HepG2 (cell line): ENCODE data around the gene RPSA. TPM values are rescaled to one million over a fixed set of nuclear protein-coding genes. Genes with fewer than 3 reads are reported as not detected.
A peak's percentile ranks its signal among the peaks of the same experiment; 100 is the strongest.

Source experiments
- ATAC-seq: fragments of 200-7000 bp; cut with Tn5 transposase; 3 replicates; pipeline ENCODE4 v1.9.1; 2020; ENCODE audit warnings: mild to moderate bottlenecking, moderate library complexity
- BruUV-seq: library from RNA; stranded (reverse); fragments of 400-500 nt; replicated peaks from 2 replicates; lab custom pipeline; 2021; lab: Mats Ljungman, UMichigan
- CTCF ChIA-PET: fragments of 300-600 bp; formaldehyde crosslinking; extraction: SDS; loops from one replicate; lab custom pipeline; 2021; ENCODE audit warnings: low total read pairs, inconsistent platforms, low intra/inter-chr PET ratio; lab: Yijun Ruan, JAX
- POLR2A ChIA-PET: fragments of 350-600 bp; sonication (Branson Sonifier 250); formaldehyde crosslinking; loops from one replicate; lab custom pipeline; 2020; ENCODE audit warnings: antibody characterized with exemption, inconsistent platforms; lab: Yijun Ruan, JAX
- DNase-seq: peaks from one replicate; pipeline ENCODE4 v3.0.0-alpha.2; 2015; ENCODE audit warnings: low spot score
- FAIRE-seq: peaks from 3 replicates; lab custom pipeline; 2011; peaks lifted over from hg19 to GRCh38; lab: Jason Lieb, UNC
- H2AFZ ChIP-seq: one replicate; pipeline ENCODE4 v1.6.1; 2011; ENCODE audit warnings: low read length, inconsistent platforms
- H3K27ac ChIP-seq: fragments of 300-600 bp; 3 replicates; pipeline ENCODE4 v1.8.0; 2011; ENCODE audit warnings: mixed run types, mild to moderate bottlenecking, mixed read lengths, low read length, inconsistent platforms; ENCODE audit not compliant: insufficient read depth; ENCODE audit errors: extremely low read length
- H3K27me3 ChIP-seq, 2 experiments: fragments of 200-600 bp in 1 of 2; 2 replicates in 1 of 2; 3 replicates in 1 of 2; pipeline versions ENCODE4 v1.6.0 to v1.8.0; 2011; ENCODE audit warnings: low read length in 2 of 2, mild to moderate bottlenecking in 2 of 2, moderate library complexity in 2 of 2, inconsistent platforms in 1 of 2; ENCODE audit not compliant: insufficient read depth in 2 of 2, control insufficient read depth in 1 of 2
- H3K36me3 ChIP-seq, 2 experiments: fragments of 200-600 bp in 1 of 2; replicated peaks in 1 of 2; 2 replicates in 1 of 2; 3 replicates in 1 of 2; pipeline versions ENCODE4 v1.5.1 to v1.8.0; 2011; ENCODE audit warnings: low read length in 2 of 2, inconsistent platforms in 1 of 2; ENCODE audit not compliant: insufficient read depth in 2 of 2, control insufficient read depth in 1 of 2
- H3K4me1 ChIP-seq: 2 replicates; pipeline ENCODE4 v1.5.1; 2012; ENCODE audit warnings: low read length, inconsistent platforms; ENCODE audit not compliant: insufficient read depth
- H3K4me2 ChIP-seq: 2 replicates; pipeline ENCODE4 v1.6.0; 2011; ENCODE audit warnings: low read depth, low read length, inconsistent platforms
- H3K4me3 ChIP-seq, 3 experiments: fragments of 200-600 bp in 1 of 3; sonication (generic), shearing (Covaris generic) in 1 of 3; replicated peaks in 1 of 3; 2 replicates each; pipeline ENCODE4 v1.5.1; 2011 to 2016; ENCODE audit warnings: low read length in 3 of 3, inconsistent platforms in 2 of 3, low read depth in 2 of 3, mild to moderate bottlenecking in 2 of 3, control low read depth in 1 of 3, mixed read lengths in 1 of 3; ENCODE audit not compliant: insufficient read depth in 1 of 3
- H3K79me2 ChIP-seq: one replicate; pipeline ENCODE4 v1.6.1; 2011; ENCODE audit warnings: low read length, inconsistent platforms; ENCODE audit not compliant: insufficient read depth
- H3K9ac ChIP-seq: 2 replicates; pipeline ENCODE4 v1.6.0; 2011; ENCODE audit warnings: mild to moderate bottlenecking, low read depth, low read length, inconsistent platforms; ENCODE audit not compliant: insufficient read depth
- H3K9me3 ChIP-seq: 2 replicates; pipeline ENCODE4 v1.5.1; 2012; ENCODE audit warnings: mild to moderate bottlenecking, low read length
- H4K20me1 ChIP-seq: 2 replicates; pipeline ENCODE4 v1.6.0; 2011; ENCODE audit warnings: inconsistent platforms, mild to moderate bottlenecking, low read length, moderate library complexity; ENCODE audit not compliant: insufficient read depth
- CCDC6 ChIP-seq: sonication (generic); formaldehyde crosslinking; IDR thresholded peaks from 2 replicates; pipeline ENCODE4 v1.8.1; 2022; ENCODE audit warnings: mild to moderate bottlenecking, missing genetic modification reagents, moderate library complexity
- SKIL ChIP-seq: sonication (generic); formaldehyde crosslinking; IDR thresholded peaks from 2 replicates; pipeline ENCODE4 v1.8.0; 2022; ENCODE audit warnings: missing genetic modification reagents, mild to moderate bottlenecking, moderate library complexity, borderline replicate concordance
- SMARCE1 ChIP-seq: fragments of 450-650 bp; IDR thresholded peaks from 2 replicates; pipeline ENCODE4 v1.6.1; 2017; ENCODE audit warnings: borderline replicate concordance
- SNAPC5 ChIP-seq: sonication (generic); formaldehyde crosslinking; IDR thresholded peaks from 2 replicates; pipeline ENCODE4 v1.8.1; 2023; ENCODE audit warnings: mild to moderate bottlenecking, missing genetic modification reagents, borderline replicate concordance
- TRIM22 ChIP-seq: fragments of 450-650 bp; IDR thresholded peaks from 2 replicates; pipeline ENCODE4 v1.6.1; 2017
- ZNF460 ChIP-seq: sonication (generic); formaldehyde crosslinking; IDR thresholded peaks from 2 replicates; pipeline ENCODE4 v1.5.1; 2020; ENCODE audit warnings: missing genetic modification reagents, mild to moderate bottlenecking, borderline replicate concordance
- ZNF569 ChIP-seq: sonication (generic); formaldehyde crosslinking; IDR thresholded peaks from 2 replicates; pipeline ENCODE4 v1.5.0; 2020; ENCODE audit warnings: mild to moderate bottlenecking, missing genetic modification reagents, moderate library complexity, borderline replicate concordance
- WGBS: methylation state at CpG from one replicate; pipeline ENCODE4 v1.1.6; 2017; ENCODE audit warnings: low lambda C conversion rate; 5-methylcytosine and 5-hydroxymethylcytosine counted together
- in situ Hi-C: cut with HindIII; loops from 2 replicates; pipeline ENCODE4 v1.10.0; 2017; ENCODE audit warnings: low pct_unique_long_range_greater_than_20kb; ENCODE audit not compliant: extremely low pct_ligation_motif_present
- intact Hi-C: fragments of 100-400 bp; cut with micrococcal nuclease; formaldehyde crosslinking; loops from one replicate; pipeline ENCODE4 v1.10.0; 2022; ENCODE audit not compliant: unreplicated experiment
- polyA plus RNA-seq, 8 experiments: library from polyadenylated mRNA; depleted of rRNA in 3 of 8; stranded (reverse) in 7 of 8; unstranded in 1 of 8; fragments of >200 nt; fragmentation: Illumina TruSeq in 4 of 8; extraction: Trizol in 4 of 8; gene quantifications; 2 replicates each; pipeline versions ENCODE4 v1.2.1 to v1.2.3, GENCODE V29; 2011 to 2016; ENCODE audit warnings: low read depth in 4 of 8, missing spikeins in 1 of 8, mixed read lengths in 1 of 8; ENCODE audit not compliant: insufficient read depth in 1 of 8
- total RNA-seq, 5 experiments: library from RNA; depleted of rRNA; stranded (reverse); fragments of >200 nt; fragmentation: Illumina TruSeq; extraction: Trizol; gene quantifications; 2 replicates each; pipeline ENCODE4 v1.2.3, GENCODE V29; 2016; ENCODE audit warnings: low read depth in 1 of 5

The RPSA gene
- total and polyA plus RNA-seq, 2 of the 13 experiments (the other 11 are each of a cell fraction or from before 2014, with no cell fraction given) = 1,683 to 3,226 TPM

- H3K79me2 ChIP-seq = peaks cover 52% of the 10 kb centered on the region
- no peak for FAIRE-seq
- in situ Hi-C loops = loop anchor here (10.0 kb wide), 1 partner anchor 203 kb away; no protein-coding TSS in a partner anchor
These were observed 19.0 kb upstream of the RPSA start for GRCh38 chr3:39387411-39387975.

More at GRCh38 chr3:39387411-39387975, 19.0 kb upstream of the RPSA start:
- Histone ChIP-seq H2AFZ (no peak overlapping the region), H4K20me1 (peaks cover 33% of the 10 kb centered on the region), H3K27me3 (no peaks in the 10 kb centered on the region), H3K36me3 (peaks cover 13 to 34% of the 10 kb centered on the region in 2 experiments), H3K4me3 (no peak overlapping the region), H3K4me2 (0 out of 2 replicates have a peak overlapping the region, but pooled peaks have one; percentile 10), H3K9me3 (no peaks in the 10 kb centered on the region), H3K4me1 (peaks cover 40% of the 10 kb centered on the region), H3K9ac (no peak overlapping the region), H3K27ac (no peak overlapping the region)
- ChIA-PET CTCF (no interaction called here), POLR2A (no interaction called here)
- intact Hi-C loops = no loop called here
- BruUV-seq = no TSS peak
- TF ChIP-seq ZNF569 (CRISPR knock-in tag) = no peak
- no peak for TF ChIP-seq CCDC6
- no peak for TF ChIP-seq TRIM22
- no peak for TF ChIP-seq SKIL
- TF ChIP-seq ZNF460 = no peak
- no peak for TF ChIP-seq SNAPC5 (CRISPR knock-in tag)
- TF ChIP-seq SMARCE1 = no peak
- no peak for ATAC-seq
- WGBS = 81% methylated on average over 1 of the region's 1 CpG
- DNase-seq = no peak
